ENCODE measurements around the gene SORT1.
"Not testable (repeated sequence)": the region's sequence is repeated elsewhere in the genome, so short reads cannot be mapped to it uniquely, and the experiment has no call there.

SORT1 gene

DNA sequence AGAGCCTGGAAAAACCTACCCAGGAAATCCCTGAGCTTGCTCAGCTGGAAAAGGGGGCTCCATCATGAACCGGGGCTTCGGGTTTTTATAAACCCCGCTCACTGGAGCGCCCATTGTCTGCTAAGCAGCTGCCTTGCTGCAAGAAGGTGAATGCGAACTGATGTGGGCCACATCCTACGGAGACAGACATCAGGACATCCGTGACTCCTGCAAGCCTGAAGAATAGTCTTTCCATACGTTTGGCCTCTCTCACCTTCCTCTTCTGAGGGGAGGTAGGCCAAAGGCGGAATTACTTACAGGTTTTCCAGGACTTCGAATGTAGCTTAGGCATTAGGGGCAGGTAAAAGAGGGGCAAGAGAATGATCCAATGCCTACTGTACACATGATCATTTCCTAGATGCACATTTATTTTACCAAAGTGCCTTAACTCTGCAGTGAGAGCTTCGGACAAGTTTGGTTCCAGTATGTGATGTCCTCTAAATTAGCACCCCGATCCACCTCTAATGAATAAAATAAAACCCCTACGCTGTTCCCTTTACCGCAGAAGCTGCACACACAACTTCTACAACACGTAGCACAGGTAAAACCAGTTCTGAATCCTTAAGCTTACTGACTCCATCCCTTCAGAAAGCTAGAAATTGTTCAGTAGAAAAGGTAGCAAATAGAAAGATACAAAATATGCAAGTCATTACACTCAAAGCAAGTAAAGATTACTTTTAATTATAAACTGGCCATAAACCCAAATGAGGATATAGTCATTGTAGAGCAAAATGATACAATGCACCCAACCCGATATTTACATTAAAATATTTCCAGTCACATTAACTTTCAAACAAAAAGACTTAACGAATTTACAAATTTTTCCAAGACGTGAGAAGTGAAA lies 866 bp upstream of the SORT1 start:
- DNase-seq (ENCODE audit: low read depth in 2 of 2, low spot score in 1 of 2) = no peak

- DNase-seq (ENCODE audit: low read depth in 2 of 2, low spot score in 1 of 2) = no peak
Observed at GRCh38 chr1:109396871-109397580, 692 bp downstream of the SORT1 start.

GRCh38 chr1:109396513-109396839 lies 1.2 kb downstream of the SORT1 start:
- DNase-seq (ENCODE audit: low read depth in 2 of 2, low spot score in 1 of 2) = no peak

GRCh38 chr1:109395602-109396512 lies 1.9 kb downstream of the SORT1 start:
- DNase-seq (ENCODE audit: low read depth in 2 of 2, low spot score in 1 of 2) = no peak

GRCh38 chr1:109395282-109395599 lies 2.5 kb downstream of the SORT1 start:
- DNase-seq (ENCODE audit: low read depth in 2 of 2, low spot score in 1 of 2) = not testable (repeated sequence)

DNA sequence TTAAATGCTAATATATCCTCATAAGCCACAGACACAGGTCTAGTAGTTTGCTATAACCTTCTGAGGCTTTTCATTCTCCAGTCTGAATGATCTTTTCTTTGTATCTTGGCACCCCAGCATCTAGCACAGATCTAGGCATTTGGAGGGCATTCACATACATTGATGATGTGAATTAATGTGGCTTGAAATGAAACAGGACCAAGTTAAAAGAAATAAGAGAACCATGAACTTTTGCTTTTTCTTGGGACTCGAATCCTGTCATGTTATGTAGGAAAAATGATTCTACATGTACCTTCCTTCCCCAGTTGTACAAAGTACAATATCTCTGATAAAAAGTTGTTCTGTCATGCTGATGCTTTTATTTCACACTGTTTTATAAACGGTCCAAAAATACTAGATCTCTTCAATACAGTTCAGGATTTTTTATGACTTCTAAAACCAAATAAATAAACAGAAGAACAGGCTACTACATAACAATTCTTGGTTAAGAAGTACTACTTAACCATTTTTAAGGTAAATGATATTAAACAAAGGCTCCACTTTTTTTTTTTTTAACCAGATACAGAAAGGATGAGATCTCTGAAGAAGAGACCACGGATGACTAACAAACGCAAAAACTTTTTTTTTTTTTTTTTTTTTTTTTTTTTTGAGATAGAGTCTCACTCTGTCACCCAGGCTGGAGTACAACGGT lies 3.0 kb downstream of the SORT1 start:
- DNase-seq (ENCODE audit: low read depth in 2 of 2, low spot score in 1 of 2) = no peak

DNA sequence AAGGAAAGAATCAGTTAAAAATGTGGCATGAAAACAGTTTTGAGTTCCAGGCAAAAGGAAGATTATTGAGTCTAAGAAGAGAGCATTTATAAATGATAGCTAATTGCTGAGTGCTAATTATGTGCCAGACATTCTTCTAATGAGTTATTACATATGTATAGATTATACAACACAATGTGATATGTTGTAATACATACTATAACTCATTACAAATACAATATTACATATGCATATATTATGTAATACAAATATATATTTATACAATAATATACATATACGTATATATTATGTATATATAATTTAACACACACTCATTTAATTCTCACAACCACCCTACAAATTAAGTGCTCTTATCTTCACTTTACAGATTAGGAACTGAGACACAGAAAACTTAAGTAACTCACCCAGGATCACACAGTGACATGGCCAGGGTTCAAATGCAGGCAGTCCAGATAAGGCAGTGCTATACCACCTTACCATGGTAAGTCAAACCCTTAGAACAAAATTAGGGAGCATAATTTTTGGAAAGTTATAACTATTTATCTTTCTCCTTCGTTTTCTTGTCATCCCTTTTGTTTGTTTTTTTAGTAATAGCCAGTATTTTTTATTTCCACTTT lies 4.0 kb downstream of the SORT1 start:
- DNase-seq (ENCODE audit: low read depth in 2 of 2, low spot score in 1 of 2) = no peak

DNA sequence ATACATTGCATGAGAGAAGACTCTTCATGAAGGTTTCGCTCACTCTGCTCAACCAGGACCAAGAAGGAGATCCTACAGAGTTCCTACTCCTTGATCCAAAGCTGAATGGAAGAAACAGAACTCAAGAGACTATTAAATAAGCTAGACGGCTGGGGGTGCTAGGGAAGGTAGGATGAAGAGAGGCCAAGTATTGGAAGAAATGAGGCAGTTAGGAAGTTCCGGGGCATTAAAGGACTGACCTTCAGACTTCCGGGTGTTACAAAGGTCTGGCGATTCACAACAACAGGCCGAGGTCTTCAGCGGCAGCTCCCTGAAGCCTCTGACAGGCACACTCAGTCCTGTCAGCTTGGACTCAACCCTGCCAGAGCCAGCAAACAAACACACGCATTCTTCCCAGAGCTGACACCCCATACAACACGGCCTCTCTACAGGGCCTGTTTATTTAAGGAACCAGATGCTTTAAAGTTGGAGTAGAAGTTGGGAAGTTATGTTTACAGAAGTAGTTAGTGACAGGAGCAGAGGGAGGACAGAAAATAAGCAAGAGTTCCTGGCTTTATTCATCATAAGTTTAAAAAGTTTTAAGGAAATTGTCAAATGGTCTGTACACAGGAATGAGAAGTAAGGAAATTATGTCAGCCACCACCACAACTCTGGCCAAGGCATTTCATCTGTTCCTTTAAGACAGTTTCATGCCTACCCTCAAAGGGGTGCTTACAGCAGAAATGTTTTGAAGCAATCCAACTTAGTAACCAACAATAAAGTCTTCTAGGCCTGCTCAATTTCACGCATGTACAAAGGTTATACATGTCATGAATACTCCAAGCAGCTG lies 4.7 kb downstream of the SORT1 start:
- no peak for DNase-seq (ENCODE audit: low read depth in 2 of 2, low spot score in 1 of 2)

DNA sequence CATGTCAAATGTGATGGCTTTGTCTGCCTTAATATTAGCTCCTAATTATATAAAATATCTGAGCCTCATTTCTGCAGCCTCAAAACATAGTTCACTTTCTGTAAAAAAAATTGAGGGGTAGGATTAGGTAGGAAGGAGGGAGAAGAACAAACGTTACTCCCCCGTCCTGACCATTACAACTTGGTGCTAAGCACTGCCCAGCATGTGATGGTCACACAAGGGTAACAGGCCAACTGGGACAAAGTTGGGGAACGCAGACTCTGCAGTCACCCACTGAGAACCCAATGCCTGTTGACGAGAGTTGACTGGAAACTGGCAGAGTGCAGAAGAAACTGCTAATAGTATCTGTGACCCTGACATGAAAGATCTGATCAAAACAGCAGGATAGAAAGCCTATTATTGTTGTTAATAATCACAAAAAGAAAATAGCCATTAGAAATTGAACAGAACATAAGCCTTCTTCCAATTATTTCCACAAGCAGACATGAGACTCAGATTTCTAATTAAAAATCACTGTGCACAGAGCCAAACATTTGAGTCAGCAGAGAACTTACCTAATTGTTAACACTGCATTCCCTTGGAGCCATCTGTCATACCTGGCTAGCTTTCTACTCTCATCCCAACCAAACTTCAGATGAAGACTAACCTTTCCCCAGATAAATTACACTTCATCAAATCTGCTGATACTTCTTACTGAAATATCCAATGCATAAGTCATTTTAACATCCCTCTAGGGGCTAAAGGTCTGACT lies 5.5 kb downstream of the SORT1 start:
- no peak for DNase-seq (ENCODE audit: low read depth in 2 of 2, low spot score in 1 of 2)

DNA sequence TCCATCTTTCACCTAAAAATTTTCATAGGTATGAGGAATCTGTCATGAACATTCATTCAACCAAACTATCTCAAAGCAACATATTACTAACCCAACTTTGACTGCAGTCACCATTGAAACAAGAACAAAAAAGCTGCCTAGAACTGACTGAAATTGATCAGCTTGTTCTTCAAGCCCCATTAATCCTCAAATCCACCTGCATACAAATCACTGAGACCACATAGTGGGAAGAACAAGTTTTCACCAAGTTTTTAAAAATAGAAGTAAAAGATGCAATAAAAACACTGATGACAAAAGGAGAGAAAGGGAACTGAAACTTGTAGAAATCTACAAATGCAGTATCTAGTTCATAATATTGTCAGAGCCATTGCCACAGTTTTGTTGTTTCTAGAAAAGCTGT lies 6.1 kb downstream of the SORT1 start:
- no peak for DNase-seq (ENCODE audit: low read depth in 2 of 2, low spot score in 1 of 2)

- no peak for DNase-seq (ENCODE audit: low read depth in 2 of 2, low spot score in 1 of 2)
Observed at GRCh38 chr1:109391157-109391556, 6.6 kb downstream of the SORT1 start.

- no peak for DNase-seq (ENCODE audit: low read depth in 2 of 2, low spot score in 1 of 2)
Observed at GRCh38 chr1:109389638-109390341, 7.9 kb downstream of the SORT1 start.

GRCh38 chr1:109388884-109389637 lies 8.7 kb downstream of the SORT1 start:
- DNase-seq (ENCODE audit: low read depth in 2 of 2, low spot score in 1 of 2) = no peak

DNA sequence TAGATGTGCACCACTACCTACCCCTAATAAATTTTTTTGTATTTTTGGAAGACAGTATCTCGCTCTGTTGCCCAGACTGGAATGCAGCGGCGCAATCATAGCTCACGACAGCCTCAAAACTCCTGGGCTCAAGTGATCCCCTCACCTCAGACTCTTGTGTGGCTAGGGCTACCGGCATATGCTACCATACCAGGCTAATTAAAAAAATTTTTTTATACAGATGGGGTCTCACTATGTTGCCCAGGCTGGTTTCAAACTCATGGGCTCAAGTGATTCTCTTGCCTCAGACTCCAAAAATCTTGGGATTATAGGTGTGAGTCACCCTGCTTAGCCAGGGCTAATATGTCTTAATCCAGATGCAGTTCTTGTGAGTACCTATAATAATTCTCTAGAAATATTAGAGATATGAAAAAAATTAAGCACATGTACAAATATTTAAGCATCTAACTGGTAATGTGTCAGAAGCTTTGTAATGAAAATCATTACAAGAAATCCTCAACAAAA lies 9.5 kb downstream of the SORT1 start:
- no peak for DNase-seq (ENCODE audit: low read depth in 2 of 2, low spot score in 1 of 2)

- no peak for DNase-seq (ENCODE audit: low read depth in 2 of 2, low spot score in 1 of 2)
Observed at GRCh38 chr1:109386054-109386717, 11.5 kb downstream of the SORT1 start.

GRCh38 chr1:109385417-109385816 lies 12.3 kb downstream of the SORT1 start:
- no peak for DNase-seq (ENCODE audit: low read depth in 2 of 2, low spot score in 1 of 2)

GRCh38 chr1:109383854-109384253 lies 13.9 kb downstream of the SORT1 start:
- no peak for DNase-seq (ENCODE audit: low read depth in 2 of 2, low spot score in 1 of 2)
